Naive thymus-derived CD8-positive, alpha-beta T cell (primary cell): ENCODE data around the gene LHX6. TPM values are rescaled to one million over a fixed set of nuclear protein-coding genes. Genes with fewer than 3 reads are reported as not detected.

Experiments
- ATAC-seq, 2 donors: fragments of 150-1000 bp; cut with Tn5 transposase in 1 of 2; sonication (Bioruptor Pico), chemical (Tn5 transposase) in 1 of 2; 1 replicate in 1 of 2; 2 replicates in 1 of 2; pipeline ENCODE4 v1.10.0; 2021; ENCODE audit warnings: mild to moderate bottlenecking in 2 of 2, moderate library complexity in 2 of 2
- POLR2A ChIA-PET: fragments of 350-600 bp; sonication (Branson Sonifier 250); formaldehyde crosslinking; loops from one replicate; lab custom pipeline; 2021; ENCODE audit warnings: antibody characterized with exemption; lab: Charles Lee
- DNase-seq, 10 donors: peaks; one replicate each; pipeline versions ENCODE4 v3.0.0 to v3.0.0-alpha.2; 2020 to 2022
- H3K27ac Mint-ChIP-seq, 10 donors: one replicate each; pipeline ENCODE4 v1.8.0; 2020 to 2022; ENCODE audit warnings: mild to moderate bottlenecking in 10 of 10, mixed read lengths in 10 of 10, moderate library complexity in 4 of 10, inconsistent platforms in 1 of 10
- H3K27me3 Mint-ChIP-seq, 5 donors: one replicate each; pipeline ENCODE4 v1.8.0; 2021 to 2022; ENCODE audit warnings: mixed read lengths in 5 of 5
- H3K36me3 Mint-ChIP-seq, 3 donors: one replicate each; pipeline ENCODE4 v1.8.0; 2020 to 2022; ENCODE audit warnings: mixed read lengths in 3 of 3, mild to moderate bottlenecking in 2 of 3, inconsistent platforms in 1 of 3
- H3K4me1 Mint-ChIP-seq, 4 donors: one replicate each; pipeline ENCODE4 v1.8.0; 2021 to 2022; ENCODE audit warnings: mixed read lengths in 4 of 4
- H3K4me3 Mint-ChIP-seq, 10 donors: one replicate each; pipeline ENCODE4 v1.8.0; 2020 to 2022; ENCODE audit warnings: mild to moderate bottlenecking in 10 of 10, mixed read lengths in 10 of 10, moderate library complexity in 6 of 10, inconsistent platforms in 1 of 10
- H3K9me3 Mint-ChIP-seq, 9 donors: one replicate each; pipeline ENCODE4 v1.8.0; 2020 to 2022; ENCODE audit warnings: mixed read lengths in 9 of 9, mild to moderate bottlenecking in 3 of 9, inconsistent platforms in 1 of 9, moderate library complexity in 1 of 9
- polyA plus RNA-seq, 3 donors: library from polyadenylated mRNA; unstranded; fragments of 300-500 nt; fragmentation: Illumina TruSeq; gene quantifications; one replicate each; pipeline ENCODE4 v1.2.3, GENCODE V29; 2021
- total RNA-seq, 8 experiments: library from RNA in 2 of 8; stranded (reverse) in 2 of 8; gene quantifications; one replicate each; pipeline ENCODE4 v1.2.3 and lab custom pipeline; 2021 to 2026

The LHX6 gene
- total and polyA plus RNA-seq, 5 experiments from 2014 or later: 0.07 to 0.60 TPM; not detected in 3

GRCh38 chr9:122228191-122228567, 578 bp downstream of the LHX6 start:
- Mint-ChIP-seq H3K36me3 (no peaks in the 10 kb centered on the region), H3K27me3 (peaks cover 24 to 47% (median 37%) of the 10 kb centered on the region in 5 donors), H3K27ac (no peak overlapping the region), H3K4me3 (peak overlapping the region; percentile 10 to 73 (median 52)), H3K4me1 (peaks cover under 1 to 8% (median 3%) of the 10 kb centered on the region in 4 donors), H3K9me3 (no peaks in the 10 kb centered on the region)
- POLR2A ChIA-PET: no interaction called here
- DNase-seq (no peak), ATAC-seq (no peak)

GRCh38 chr9:122227575-122227900, 1.2 kb downstream of the LHX6 start:
- Mint-ChIP-seq H3K27me3 (peaks cover 25 to 50% (median 40%) of the 10 kb centered on the region in 5 donors), H3K9me3 (no peaks in the 10 kb centered on the region), H3K27ac (no peak overlapping the region), H3K4me1 (peaks cover 2 to 9% (median 7%) of the 10 kb centered on the region in 4 donors), H3K4me3 (peak overlapping the region in 9 of 10 donors; percentile 9 to 53 (median 46)), H3K36me3 (no peaks in the 10 kb centered on the region)
- no peak for ATAC-seq
- DNase-seq: no peak
- POLR2A ChIA-PET: no interaction called here

- POLR2A ChIA-PET: no interaction called here
- ATAC-seq (no peak), DNase-seq (no peak)
- Mint-ChIP-seq H3K36me3 (no peaks in the 10 kb centered on the region), H3K9me3 (no peaks in the 10 kb centered on the region), H3K27me3 (peaks cover 26 to 56% (median 44%) of the 10 kb centered on the region in 5 donors), H3K27ac (no peak overlapping the region), H3K4me1 (peaks cover 2 to 9% (median 8%) of the 10 kb centered on the region in 4 donors), H3K4me3 (peak overlapping the region in 5 of 10 donors; percentile 31 to 61 (median 45))
Observed at GRCh38 chr9:122226758-122227574, 1.8 kb downstream of the LHX6 start.

GRCh38 chr9:122226142-122226757, 2.5 kb downstream of the LHX6 start:
- Mint-ChIP-seq H3K27ac (no peak overlapping the region), H3K9me3 (no peaks in the 10 kb centered on the region), H3K4me1 (peaks cover 2 to 12% (median 8%) of the 10 kb centered on the region in 4 donors), H3K27me3 (peaks cover 30 to 63% (median 51%) of the 10 kb centered on the region in 5 donors), H3K36me3 (no peaks in the 10 kb centered on the region), H3K4me3 (peak overlapping the region in 4 of 10 donors; percentile 31 to 61 (median 42))
- ATAC-seq (no peak), DNase-seq (no peak)
- POLR2A ChIA-PET: no interaction called here

- peak overlapping the region in 3 of 10 donors; percentile 42 to 64 (median 46) for H3K4me3 Mint-ChIP-seq
- H3K9me3 Mint-ChIP-seq: no peaks in the 10 kb centered on the region
- H3K4me1 Mint-ChIP-seq: peaks cover 2 to 16% (median 10%) of the 10 kb centered on the region in 4 donors
- DNase-seq (no peak), ATAC-seq (no peak)
- peaks cover 30 to 69% (median 53%) of the 10 kb centered on the region in 5 donors for H3K27me3 Mint-ChIP-seq
- no peaks in the 10 kb centered on the region for H3K36me3 Mint-ChIP-seq
- H3K27ac Mint-ChIP-seq: no peak overlapping the region
- POLR2A ChIA-PET: no interaction called here
Observed at GRCh38 chr9:122225312-122226141, 3.2 kb downstream of the LHX6 start.

GRCh38 chr9:122223435-122223834, 5.3 kb downstream of the LHX6 start:
- H3K9me3 Mint-ChIP-seq: peaks cover 0 to under 1% (median 0%) of the 10 kb centered on the region in 9 donors
- POLR2A ChIA-PET: no interaction called here
- H3K4me1 Mint-ChIP-seq: peaks cover 12 to 36% (median 30%) of the 10 kb centered on the region in 4 donors
- H3K4me3 Mint-ChIP-seq: no peak overlapping the region
- H3K36me3 Mint-ChIP-seq: no peaks in the 10 kb centered on the region
- DNase-seq: no peak
- no peak overlapping the region for H3K27ac Mint-ChIP-seq
- no peak for ATAC-seq
- H3K27me3 Mint-ChIP-seq: peaks cover 34 to 89% (median 72%) of the 10 kb centered on the region in 5 donors

- H3K9me3 Mint-ChIP-seq: peaks cover 0 to 3% (median 0%) of the 10 kb centered on the region in 9 donors
- H3K27ac Mint-ChIP-seq: no peak overlapping the region
- H3K4me3 Mint-ChIP-seq: no peak overlapping the region
- peaks cover 17 to 43% (median 36%) of the 10 kb centered on the region in 4 donors for H3K4me1 Mint-ChIP-seq
- no peak for DNase-seq
- H3K36me3 Mint-ChIP-seq: no peaks in the 10 kb centered on the region
- peaks cover 38 to 91% (median 78%) of the 10 kb centered on the region in 5 donors for H3K27me3 Mint-ChIP-seq
- no peak for ATAC-seq
- POLR2A ChIA-PET: no interaction called here
Observed at GRCh38 chr9:122222791-122223190, 6.0 kb downstream of the LHX6 start.

- no peak for DNase-seq
- Mint-ChIP-seq H3K27ac (no peak overlapping the region), H3K9me3 (peaks cover 0 to 3% (median 0%) of the 10 kb centered on the region in 9 donors), H3K36me3 (no peaks in the 10 kb centered on the region), H3K4me1 (peaks cover 17 to 43% (median 31%) of the 10 kb centered on the region in 4 donors), H3K27me3 (peaks cover 36 to 94% (median 74%) of the 10 kb centered on the region in 5 donors), H3K4me3 (no peak overlapping the region)
- no peak for ATAC-seq
- POLR2A ChIA-PET: no interaction called here
Observed at GRCh38 chr9:122221183-122221811, 7.5 kb downstream of the LHX6 start.

- Mint-ChIP-seq H3K9me3 (peaks cover 0 to 3% (median 0%) of the 10 kb centered on the region in 9 donors), H3K4me1 (peaks cover 17 to 43% (median 30%) of the 10 kb centered on the region in 4 donors), H3K4me3 (peak overlapping the region in 2 of 10 donors; percentile 77 to 79), H3K27me3 (peaks cover 35 to 96% (median 78%) of the 10 kb centered on the region in 5 donors), H3K36me3 (no peaks in the 10 kb centered on the region), H3K27ac (no peak overlapping the region)
- POLR2A ChIA-PET: no interaction called here
- ATAC-seq (no peak), DNase-seq (no peak)
Observed at GRCh38 chr9:122220673-122221182, 8.0 kb downstream of the LHX6 start.

GRCh38 chr9:122219856-122220672, 8.7 kb downstream of the LHX6 start:
- H3K4me3 Mint-ChIP-seq: peak overlapping the region in 8 of 10 donors; percentile 24 to 86 (median 76)
- no peaks in the 10 kb centered on the region for H3K36me3 Mint-ChIP-seq
- peak in 1 of 2 donors; percentile 24 for ATAC-seq
- POLR2A ChIA-PET: no interaction called here
- peaks cover 37 to 95% (median 80%) of the 10 kb centered on the region in 5 donors for H3K27me3 Mint-ChIP-seq
- DNase-seq: no peak
- peaks cover 17 to 43% (median 30%) of the 10 kb centered on the region in 4 donors for H3K4me1 Mint-ChIP-seq
- H3K9me3 Mint-ChIP-seq: peaks cover 0 to 3% (median 0%) of the 10 kb centered on the region in 9 donors
- no peak overlapping the region for H3K27ac Mint-ChIP-seq
